HEK293T (cell line): Measurements from ENCODE around the gene PPDPF.

Experiments
- BHLHE40 ChIP-seq: fragments of 450-650 bp; IDR thresholded peaks from 2 replicates; pipeline ENCODE4 v1.6.1; 2016; ENCODE audit warnings: mild to moderate bottlenecking, moderate library complexity, borderline replicate concordance
- CTBP1 ChIP-seq: fragments of 450-650 bp; IDR thresholded peaks from 2 replicates; pipeline ENCODE4 v1.6.1; 2016; ENCODE audit warnings: borderline replicate concordance
- ELF4 ChIP-seq: fragments of 450-650 bp; IDR thresholded peaks from 2 replicates; pipeline ENCODE4 v1.6.1; 2017; ENCODE audit warnings: antibody characterized with exemption
- FOXM1 ChIP-seq: fragments of 450-650 bp; IDR thresholded peaks from 2 replicates; pipeline ENCODE4 v1.6.1; 2017; ENCODE audit warnings: mild to moderate bottlenecking, borderline replicate concordance
- NFRKB ChIP-seq: fragments of 450-650 bp; IDR thresholded peaks from 2 replicates; pipeline ENCODE4 v1.6.1; 2016; ENCODE audit warnings: mild to moderate bottlenecking, moderate library complexity
- TARDBP ChIP-seq: fragments of 450-650 bp; IDR thresholded peaks from 2 replicates; pipeline ENCODE4 v1.6.1; 2016
- ZNF384 ChIP-seq: fragments of 450-650 bp; IDR thresholded peaks from 2 replicates; pipeline ENCODE4 v1.6.1; 2016

DNA sequence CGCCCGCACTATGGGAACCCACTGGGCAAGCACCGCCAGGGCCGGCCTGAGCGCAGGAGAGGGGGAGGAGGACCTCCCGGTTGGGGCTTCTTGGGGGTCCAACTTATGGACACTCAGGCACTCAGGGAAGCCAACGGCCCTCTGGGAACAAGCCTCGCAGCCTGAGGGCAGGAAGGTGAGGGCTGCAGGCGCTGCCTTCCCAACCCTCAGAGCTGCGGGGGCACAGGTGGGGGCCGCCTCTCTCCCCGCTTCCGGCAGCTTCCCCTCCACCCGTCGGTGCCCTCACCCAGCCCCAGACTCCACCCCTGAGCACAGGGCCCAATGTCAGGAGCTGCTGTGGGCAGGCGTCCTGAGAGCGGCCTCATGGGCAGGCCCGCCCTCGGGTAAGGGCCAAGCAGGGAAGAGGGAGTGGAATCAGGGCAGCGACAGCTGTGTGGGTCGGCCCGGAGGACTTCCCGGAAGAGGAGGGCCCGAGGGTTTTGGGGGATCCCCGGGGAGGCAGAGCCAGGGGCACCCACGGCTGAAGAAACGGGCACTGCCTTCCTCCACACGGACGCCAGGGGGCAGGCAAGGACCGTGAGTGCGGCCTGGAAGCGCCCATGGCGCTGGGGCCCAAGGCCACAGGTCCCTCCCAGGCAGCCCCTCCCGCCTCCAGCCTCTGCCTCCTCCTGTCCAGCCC, 17.1 kb downstream of the PPDPF start:
- TF ChIP-seq CTBP1 (no peak), NFRKB (no peak), FOXM1 (0 out of 2 replicates have a peak, but pooled peaks have one; percentile 6), ELF4 (no peak), BHLHE40 (no peak), TARDBP (no peak), ZNF384 (no peak)
